ENCODE results near the gene RAB11A.
"Not testable (repeated sequence)": the region's sequence is repeated elsewhere in the genome, so short reads cannot be mapped to it uniquely, and the experiment has no call there.

The RAB11A gene

GRCh38 chr15:65845826-65846519 is 23.3 kb upstream of the RAB11A start:
- DNase-seq: no peak

- DNase-seq: no peak
These were observed 21.3 kb upstream of the RAB11A start for GRCh38 chr15:65847989-65848388.

- no peak for DNase-seq
These were observed 17.3 kb upstream of the RAB11A start for GRCh38 chr15:65851981-65852380.

GRCh38 chr15:65856821-65857455 is 12.4 kb upstream of the RAB11A start:
- peak; percentile 45 to 81 (median 69) for DNase-seq

- peak in 1 of 5 experiments; percentile 41 for DNase-seq
These were observed 11.4 kb upstream of the RAB11A start for GRCh38 chr15:65857718-65858402.

GRCh38 chr15:65862682-65863081 is 6.6 kb upstream of the RAB11A start:
- DNase-seq: peak in 4 of 5 experiments; percentile 34 to 85 (median 44)

GRCh38 chr15:65863106-65863505 is 6.2 kb upstream of the RAB11A start:
- no peak for DNase-seq

- DNase-seq: no peak
These were observed 2.0 kb upstream of the RAB11A start for GRCh38 chr15:65867244-65867643.

GRCh38 chr15:65867933-65868332 is 1.4 kb upstream of the RAB11A start:
- not testable (repeated sequence) for DNase-seq

GRCh38 chr15:65868546-65869125 is 655 bp upstream of the RAB11A start:
- no peak for DNase-seq

GRCh38 chr15:65869954-65870871 is 922 bp downstream of the RAB11A start:
- peak in 1 of 5 experiments; percentile 39 for DNase-seq

GRCh38 chr15:65870889-65871533 is 1.7 kb downstream of the RAB11A start:
- DNase-seq: peak in 1 of 5 experiments; percentile 63

- not testable (repeated sequence) for DNase-seq
These were observed 2.6 kb downstream of the RAB11A start for GRCh38 chr15:65871886-65872285.

- not testable (repeated sequence) for DNase-seq
These were observed 3.3 kb downstream of the RAB11A start for GRCh38 chr15:65872596-65872995.

- DNase-seq: no peak
These were observed 4.0 kb downstream of the RAB11A start for GRCh38 chr15:65873256-65873655.

- no peak for DNase-seq
These were observed 6.2 kb downstream of the RAB11A start for GRCh38 chr15:65875458-65875857.

GRCh38 chr15:65877749-65878148 is 8.5 kb downstream of the RAB11A start:
- DNase-seq: peak in 1 of 5 experiments; percentile 88

GRCh38 chr15:65881766-65882434 is 12.6 kb downstream of the RAB11A start:
- peak in 1 of 5 experiments; percentile 21 for DNase-seq

GRCh38 chr15:65883571-65883970 is 14.3 kb downstream of the RAB11A start:
- DNase-seq: no peak

GRCh38 chr15:65884511-65884910 is 15.2 kb downstream of the RAB11A start:
- DNase-seq: peak in 1 of 5 experiments; percentile 59

GRCh38 chr15:65885668-65886218 is 16.5 kb downstream of the RAB11A start:
- no peak for DNase-seq
